GM21825 (cell line): ENCODE measurements around the gene AASDH.

Experiments
- ATAC-seq: cut with Tn5 transposase; IDR thresholded peaks from one replicate; pipeline ENCODE4 v1.9.1; 2021; ENCODE audit warnings: mild to moderate bottlenecking, moderate library complexity; ENCODE audit not compliant: unreplicated experiment

Gene AASDH

DNA sequence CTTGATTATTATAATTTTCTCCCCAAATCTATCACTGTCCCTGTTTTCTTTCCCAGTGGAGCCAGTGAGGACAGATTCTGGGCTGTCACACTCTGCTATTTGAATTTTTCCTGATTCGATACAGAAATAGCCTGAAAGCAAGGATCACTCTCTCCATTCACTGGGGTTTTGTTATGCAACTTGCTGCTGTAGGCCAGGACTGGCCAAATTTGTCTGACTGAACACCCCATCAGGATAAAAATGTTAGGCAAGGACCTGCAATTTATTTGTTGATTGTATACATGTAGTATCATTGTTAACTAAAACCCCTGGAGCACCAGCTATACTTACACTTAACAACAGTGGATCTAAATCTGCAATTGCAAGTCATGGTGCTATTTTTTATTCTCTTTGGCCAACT, 68.7 kb downstream of the AASDH start:
- no peak for ATAC-seq

GRCh38 chr4:56317749-56318148, 69.5 kb downstream of the AASDH start:
- ATAC-seq = no peak

- ATAC-seq = no peak
Measured at GRCh38 chr4:56316011-56316650, 71.2 kb downstream of the AASDH start.

DNA sequence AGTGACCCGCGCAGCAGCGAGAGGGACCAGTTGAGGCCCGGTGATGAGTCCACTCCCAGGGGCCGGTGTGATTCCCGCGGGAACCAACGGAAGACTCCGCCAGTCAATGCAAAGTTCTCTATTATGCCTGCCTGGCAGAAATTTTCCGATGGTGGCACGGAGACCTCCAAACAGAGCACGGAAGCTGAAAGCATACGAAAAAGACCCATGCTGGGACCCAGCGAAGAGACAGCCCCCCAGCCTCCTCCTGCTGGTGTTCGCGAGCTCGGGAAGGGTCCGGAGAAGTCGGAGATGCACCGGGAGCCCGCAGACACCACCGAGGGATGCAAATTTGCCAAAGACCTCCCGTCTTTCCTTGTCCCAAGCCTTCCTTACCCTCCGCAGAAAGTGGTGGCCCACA, 71.7 kb downstream of the AASDH start:
- no peak for ATAC-seq

- ATAC-seq = no peak
Measured at GRCh38 chr4:56315041-56315440, 72.2 kb downstream of the AASDH start.

DNA sequence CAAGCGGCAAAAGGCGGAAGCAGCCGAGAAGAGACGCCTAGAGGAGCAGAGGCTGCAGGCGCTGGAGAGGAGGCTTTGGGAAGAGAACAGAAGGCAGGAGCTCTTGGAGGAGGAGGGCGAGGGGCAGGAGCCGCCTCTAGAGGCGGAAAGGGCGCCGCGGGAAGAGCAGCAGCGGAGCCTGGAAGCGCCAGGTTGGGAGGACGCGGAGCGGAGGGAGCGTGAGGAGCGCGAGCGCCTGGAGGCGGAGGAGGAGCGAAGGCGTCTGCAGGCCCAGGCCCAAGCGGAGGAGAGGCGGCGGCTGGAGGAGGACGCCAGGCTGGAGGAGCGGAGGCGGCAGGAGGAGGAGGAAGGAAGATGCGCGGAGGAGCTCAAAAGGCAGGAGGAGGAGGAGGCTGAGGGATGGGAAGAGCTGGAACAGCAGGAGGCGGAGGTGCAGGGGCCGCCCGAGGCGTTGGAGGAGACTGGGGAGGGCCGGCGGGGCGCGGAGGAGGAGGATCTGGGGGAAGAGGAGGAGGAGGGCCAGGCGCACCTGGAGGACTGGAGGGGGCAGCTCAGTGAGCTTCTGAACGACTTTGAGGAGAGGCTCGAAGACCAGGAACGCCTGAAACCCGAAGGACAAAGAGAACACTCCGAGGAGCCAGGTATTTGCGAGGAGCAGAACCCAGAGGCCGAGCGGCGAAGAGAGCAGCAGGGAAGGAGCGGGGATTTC, 72.9 kb downstream of the AASDH start:
- ATAC-seq = no peak

DNA sequence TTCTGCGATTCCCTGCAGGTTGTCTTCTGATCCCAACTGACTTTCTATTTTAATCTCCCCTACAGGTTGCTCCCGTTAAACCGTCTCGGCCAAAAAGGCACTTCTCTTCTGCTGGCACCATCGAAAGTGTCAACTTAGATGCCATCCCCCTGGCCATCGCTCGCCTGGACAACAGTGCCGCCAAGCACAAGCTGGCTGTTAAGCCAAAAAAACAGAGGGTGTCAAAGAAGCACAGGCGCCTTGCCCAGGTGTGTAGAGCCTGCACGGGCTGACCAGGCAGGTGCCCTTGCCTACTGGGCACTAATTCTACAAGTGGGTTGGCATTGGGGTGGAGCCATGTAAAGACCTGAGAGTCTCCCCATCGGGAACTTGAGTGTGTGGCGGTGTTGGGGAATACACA, 74.2 kb downstream of the AASDH start:
- ATAC-seq = no peak

- ATAC-seq = no peak
Measured at GRCh38 chr4:56311299-56311975, 75.9 kb downstream of the AASDH start.

DNA sequence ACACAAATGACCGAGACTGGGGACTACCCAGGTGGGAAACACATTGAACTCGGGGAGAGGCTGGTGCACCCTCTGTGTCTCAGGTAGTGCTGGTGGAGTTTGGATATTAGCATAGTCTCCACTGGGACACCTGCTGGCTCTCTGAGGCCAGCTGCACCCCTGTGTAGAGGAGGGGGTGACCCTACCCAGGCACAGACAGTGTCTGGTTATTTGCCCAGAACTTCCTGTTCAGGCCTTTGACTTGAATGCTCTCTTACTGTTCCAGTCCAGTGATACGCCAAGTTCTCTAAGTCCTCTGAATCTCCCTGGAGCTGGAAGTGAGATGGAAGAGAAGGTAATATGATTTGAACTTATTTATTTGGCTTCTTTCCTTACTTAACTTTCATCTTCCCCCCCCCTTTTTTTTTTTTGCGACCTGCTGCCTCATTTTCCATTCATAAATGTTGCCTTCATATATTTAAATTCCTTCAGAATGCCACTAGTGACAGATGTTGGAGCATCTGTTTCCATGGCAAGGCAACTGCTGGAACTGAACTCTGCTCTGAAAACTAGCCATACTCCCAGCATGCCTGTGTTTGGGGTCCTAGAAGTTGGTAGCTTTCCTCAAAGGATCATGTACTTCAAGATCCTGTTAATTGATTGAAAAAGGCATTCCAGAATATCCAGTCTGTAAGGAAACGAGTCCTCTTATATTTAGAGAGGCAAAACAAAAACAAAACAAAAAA, 76.7 kb downstream of the AASDH start:
- ATAC-seq = no peak

GRCh38 chr4:56308384-56308783, 78.9 kb downstream of the AASDH start:
- ATAC-seq = no peak

- no peak for ATAC-seq
Measured at GRCh38 chr4:56307423-56307822, 79.9 kb downstream of the AASDH start.

GRCh38 chr4:56305390-56305789, 81.9 kb downstream of the AASDH start:
- no peak for ATAC-seq

DNA sequence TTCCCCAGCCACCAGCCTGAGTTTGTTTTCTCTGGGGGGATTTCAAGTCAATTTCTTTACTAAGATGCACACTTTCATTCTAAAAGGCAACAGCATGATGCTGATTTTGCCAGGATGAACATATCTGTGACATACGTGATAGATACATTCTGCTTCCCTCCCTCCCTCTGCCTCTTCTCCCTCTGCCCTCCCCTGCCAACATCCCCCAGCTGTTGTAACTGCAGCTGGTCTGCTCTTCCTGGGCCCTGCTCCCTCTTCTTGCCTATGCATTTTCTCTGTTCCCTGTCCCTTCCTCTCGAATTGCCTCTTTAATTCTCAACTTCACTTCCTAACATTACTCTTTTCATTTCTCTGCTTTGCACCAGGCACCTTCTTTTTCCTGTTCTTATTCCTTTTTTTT, 83.4 kb downstream of the AASDH start:
- no peak for ATAC-seq

DNA sequence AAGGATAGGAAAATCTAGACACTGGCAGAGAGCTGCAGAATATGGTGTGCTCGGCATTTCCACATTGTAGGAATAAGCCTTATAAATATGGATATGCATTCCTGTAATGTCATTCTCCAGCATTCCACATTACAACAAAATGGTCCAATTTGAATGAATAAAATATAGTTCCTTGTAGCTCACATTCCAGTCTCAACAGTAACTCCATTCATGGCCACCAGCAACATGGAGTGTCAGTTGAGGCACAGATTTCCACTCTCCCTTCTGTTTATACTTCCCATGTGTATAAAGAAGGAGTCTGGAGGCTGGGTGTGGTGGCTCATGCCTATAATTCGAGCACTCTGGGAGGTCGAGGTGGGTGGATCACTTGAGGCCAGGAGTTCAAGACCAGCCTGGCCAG, 84.5 kb downstream of the AASDH start:
- ATAC-seq = no peak

DNA sequence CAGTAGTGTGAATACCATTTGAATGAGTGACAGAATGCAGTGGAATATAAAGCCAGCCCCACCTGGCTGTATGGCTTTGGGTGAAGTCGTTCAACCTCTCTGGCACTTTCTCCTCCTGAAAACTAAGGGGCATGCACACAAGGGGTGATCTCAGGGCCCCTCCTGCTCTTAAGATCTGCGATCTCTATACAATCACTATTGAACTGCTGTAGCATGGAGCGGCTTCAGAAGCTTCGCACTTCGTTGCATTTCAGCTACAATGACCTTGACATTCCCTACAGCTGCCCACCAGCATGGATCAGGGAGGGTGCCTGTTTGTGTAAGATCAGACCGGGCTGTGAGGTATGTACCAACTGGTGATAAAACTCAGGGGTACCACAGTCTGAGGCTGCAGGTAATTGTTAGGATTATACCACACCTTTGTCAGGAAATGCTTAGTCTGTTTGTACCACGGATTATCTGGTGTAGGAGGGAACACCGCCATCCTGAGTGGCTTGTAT, 85.2 kb downstream of the AASDH start:
- ATAC-seq = no peak

- peak; percentile 93 for ATAC-seq
Measured at GRCh38 chr4:56301181-56301996, 85.9 kb downstream of the AASDH start.

GRCh38 chr4:56298236-56298635, 89.1 kb downstream of the AASDH start:
- no peak for ATAC-seq

- no peak for ATAC-seq
Measured at GRCh38 chr4:56297776-56298175, 89.5 kb downstream of the AASDH start.

- no peak for ATAC-seq
Measured at GRCh38 chr4:56296526-56296925, 90.8 kb downstream of the AASDH start.

GRCh38 chr4:56293121-56293520, 94.2 kb downstream of the AASDH start:
- no peak for ATAC-seq

- no peak for ATAC-seq
Measured at GRCh38 chr4:56289934-56290333, 97.4 kb downstream of the AASDH start.
